ENCODE measurements around the gene GCN1. TPM values are rescaled to one million over a fixed set of nuclear protein-coding genes. Genes with fewer than 3 reads are reported as not detected.

Gene GCN1
- total RNA-seq, 1 donor from 2014 or later: 123 TPM

GRCh38 chr12:120144215-120144614 lies 50.3 kb downstream of the GCN1 start:
- H3K4me2 ChIP-seq (ENCODE audit: low read length): no peak overlapping the region
- H2AFZ ChIP-seq (ENCODE audit: low read depth, low read length): no peak overlapping the region
- H3K27ac ChIP-seq (ENCODE audit: low read depth, low read length): no peak overlapping the region
- H3K27me3 ChIP-seq (ENCODE audit: insufficient read depth, low read length): no peaks in the 10 kb centered on the region
- H3K27me3 Mint-ChIP-seq (ENCODE audit: low read depth, unreplicated experiment): no peaks in the 10 kb centered on the region
- no peaks in the 10 kb centered on the region for H3K9me3 Mint-ChIP-seq (ENCODE audit: unreplicated experiment)
- DNase-seq (ENCODE audit: low read depth) (no peak), FAIRE-seq (no peak)
- H3K9ac ChIP-seq (ENCODE audit: low read length): no peak overlapping the region
- peaks cover 55% of the 10 kb centered on the region for H3K36me3 Mint-ChIP-seq (ENCODE audit: low read depth, unreplicated experiment)
- H3K79me2 ChIP-seq (ENCODE audit: insufficient read depth, low read length): no peaks in the 10 kb centered on the region
- peaks cover 43% of the 10 kb centered on the region for H4K20me1 ChIP-seq (ENCODE audit: insufficient read depth, low read length)
- H3K27ac Mint-ChIP-seq (ENCODE audit: unreplicated experiment): no peak overlapping the region
- peaks cover 69% of the 10 kb centered on the region for H3K36me3 ChIP-seq (ENCODE audit: insufficient read depth, low read length)
- no peak overlapping the region for H3K4me3 Mint-ChIP-seq (ENCODE audit: unreplicated experiment)
- peaks cover 3% of the 10 kb centered on the region for H3K4me1 ChIP-seq (ENCODE audit: insufficient read depth, low read length)
- TF ChIP-seq CTCF (IDR thresholded peaks at IDR 0.05; ENCODE audit: insufficient read depth, low read depth, low read length) (no peak), EZH2 (IDR thresholded peaks at IDR 0.05; ENCODE audit: insufficient read depth, low read length) (no peak)
- no peaks in the 10 kb centered on the region for H3K4me1 Mint-ChIP-seq (ENCODE audit: low read depth, unreplicated experiment)
- no peaks in the 10 kb centered on the region for H3K9me3 ChIP-seq (ENCODE audit: insufficient read depth, low read depth, low read length)
- no peak overlapping the region for H3K4me3 ChIP-seq (ENCODE audit: insufficient read depth, low read depth, low read length)

GRCh38 chr12:120142231-120142877 lies 52.2 kb downstream of the GCN1 start:
- no peaks in the 10 kb centered on the region for H3K27me3 ChIP-seq (ENCODE audit: insufficient read depth, low read length)
- H3K4me1 ChIP-seq (ENCODE audit: insufficient read depth, low read length): peaks cover 3% of the 10 kb centered on the region
- TF ChIP-seq EZH2 (IDR thresholded peaks at IDR 0.05; ENCODE audit: insufficient read depth, low read length): no peak
- TF ChIP-seq CTCF (IDR thresholded peaks at IDR 0.05; ENCODE audit: insufficient read depth, low read depth, low read length): no peak
- peaks cover 46% of the 10 kb centered on the region for H4K20me1 ChIP-seq (ENCODE audit: insufficient read depth, low read length)
- H3K9ac ChIP-seq (ENCODE audit: low read length): peak overlapping the region; percentile 15
- no peak overlapping the region for H3K27ac Mint-ChIP-seq (ENCODE audit: unreplicated experiment)
- no peaks in the 10 kb centered on the region for H3K9me3 Mint-ChIP-seq (ENCODE audit: unreplicated experiment)
- no peak overlapping the region for H2AFZ ChIP-seq (ENCODE audit: low read depth, low read length)
- H3K36me3 ChIP-seq (ENCODE audit: insufficient read depth, low read length): peaks cover 67% of the 10 kb centered on the region
- peaks cover 44% of the 10 kb centered on the region for H3K36me3 Mint-ChIP-seq (ENCODE audit: low read depth, unreplicated experiment)
- no peak overlapping the region for H3K4me2 ChIP-seq (ENCODE audit: low read length)
- no peak overlapping the region for H3K4me3 ChIP-seq (ENCODE audit: insufficient read depth, low read depth, low read length)
- no peaks in the 10 kb centered on the region for H3K9me3 ChIP-seq (ENCODE audit: insufficient read depth, low read depth, low read length)
- H3K4me1 Mint-ChIP-seq (ENCODE audit: low read depth, unreplicated experiment): no peaks in the 10 kb centered on the region
- peak overlapping the region; percentile 40 for H3K27ac ChIP-seq (ENCODE audit: low read depth, low read length)
- no peaks in the 10 kb centered on the region for H3K27me3 Mint-ChIP-seq (ENCODE audit: low read depth, unreplicated experiment)
- H3K79me2 ChIP-seq (ENCODE audit: insufficient read depth, low read length): no peaks in the 10 kb centered on the region
- no peak for FAIRE-seq
- DNase-seq (ENCODE audit: low read depth): no peak
- H3K4me3 Mint-ChIP-seq (ENCODE audit: unreplicated experiment): no peak overlapping the region

GRCh38 chr12:120141336-120141735 lies 53.2 kb downstream of the GCN1 start:
- Histone ChIP-seq H4K20me1 (ENCODE audit: insufficient read depth, low read length) (peaks cover 51% of the 10 kb centered on the region), H2AFZ (ENCODE audit: low read depth, low read length) (no peak overlapping the region), H3K9ac (ENCODE audit: low read length) (no peak overlapping the region), H3K4me3 (ENCODE audit: insufficient read depth, low read depth, low read length) (no peak overlapping the region), H3K36me3 (ENCODE audit: insufficient read depth, low read length) (peaks cover 67% of the 10 kb centered on the region), H3K9me3 (ENCODE audit: insufficient read depth, low read depth, low read length) (no peaks in the 10 kb centered on the region), H3K79me2 (ENCODE audit: insufficient read depth, low read length) (no peaks in the 10 kb centered on the region), H3K27ac (ENCODE audit: low read depth, low read length) (peak overlapping the region; percentile 0), H3K27me3 (ENCODE audit: insufficient read depth, low read length) (no peaks in the 10 kb centered on the region), H3K4me2 (ENCODE audit: low read length) (no peak overlapping the region), H3K4me1 (ENCODE audit: insufficient read depth, low read length) (peaks cover 3% of the 10 kb centered on the region)
- Mint-ChIP-seq H3K4me1 (ENCODE audit: low read depth, unreplicated experiment) (no peaks in the 10 kb centered on the region), H3K27ac (ENCODE audit: unreplicated experiment) (no peak overlapping the region), H3K36me3 (ENCODE audit: low read depth, unreplicated experiment) (peaks cover 48% of the 10 kb centered on the region), H3K27me3 (ENCODE audit: low read depth, unreplicated experiment) (no peaks in the 10 kb centered on the region), H3K4me3 (ENCODE audit: unreplicated experiment) (no peak overlapping the region), H3K9me3 (ENCODE audit: unreplicated experiment) (no peaks in the 10 kb centered on the region)
- TF ChIP-seq CTCF (IDR thresholded peaks at IDR 0.05; ENCODE audit: insufficient read depth, low read depth, low read length): no peak
- TF ChIP-seq EZH2 (IDR thresholded peaks at IDR 0.05; ENCODE audit: insufficient read depth, low read length): no peak
- DNase-seq (ENCODE audit: low read depth) (no peak), FAIRE-seq (no peak)
